Endothelial cell of umbilical vein (primary cell): ENCODE results near the gene JAKMIP1. TPM values are rescaled to one million over a fixed set of nuclear protein-coding genes. Genes with fewer than 3 reads are reported as not detected.

Experiments
- BruUV-seq: library from RNA; stranded (reverse); fragments of 400-500 nt; replicated peaks from 2 replicates; lab custom pipeline; 2021; lab: Mats Ljungman, UMichigan
- CTCF ChIA-PET: fragments of 300-600, 350-600 bp; sonication (Branson Sonifier 250); formaldehyde crosslinking; loops from one replicate; lab custom pipeline; 2021; ENCODE audit warnings: antibody characterized with exemption, inconsistent platforms; lab: Charles Lee
- POLR2A ChIA-PET: fragments of 300-600, 350-600 bp; sonication (Branson Sonifier 250); formaldehyde crosslinking; loops from one replicate; lab custom pipeline; 2021; ENCODE audit warnings: antibody characterized with exemption, inconsistent platforms; lab: Charles Lee
- DNase-seq: peaks from one replicate; pipeline ENCODE4 v3.0.0-alpha.2; 2011; ENCODE audit warnings: low read depth, low spot score
- FAIRE-seq: peaks from 2 replicates; lab custom pipeline; 2011; peaks lifted over from hg19 to GRCh38; lab: Jason Lieb, UNC
- H2AFZ ChIP-seq: 2 replicates; pipeline ENCODE4 v1.6.0; 2012; ENCODE audit warnings: low read depth, low read length, control low read depth, inconsistent platforms
- H3K27ac ChIP-seq: 2 replicates; pipeline ENCODE4 v1.5.1; 2011; ENCODE audit warnings: low read depth, mild to moderate bottlenecking, control low read depth, low read length, moderate library complexity; ENCODE audit not compliant: insufficient read depth
- H3K27me3 ChIP-seq, 2 experiments: 2 replicates each; pipeline versions ENCODE4 v1.6.0 to v1.6.1; 2011; ENCODE audit warnings: low read length in 2 of 2, mixed read lengths in 1 of 2; ENCODE audit not compliant: control insufficient read depth in 2 of 2, insufficient read depth in 2 of 2
- H3K36me3 ChIP-seq, 2 experiments: 2 replicates in 1 of 2; 3 replicates in 1 of 2; pipeline ENCODE4 v1.5.1; 2011; ENCODE audit warnings: low read length in 2 of 2, mild to moderate bottlenecking in 1 of 2, moderate library complexity in 1 of 2; ENCODE audit not compliant: control insufficient read depth in 2 of 2, insufficient read depth in 2 of 2; ENCODE audit errors: extremely low read depth in 1 of 2
- H3K4me1 ChIP-seq: 3 replicates; pipeline ENCODE4 v1.5.1; 2011; ENCODE audit warnings: mild to moderate bottlenecking, low read length; ENCODE audit not compliant: control insufficient read depth, insufficient read depth; ENCODE audit errors: extremely low read depth
- H3K4me2 ChIP-seq: 2 replicates; pipeline ENCODE4 v1.6.1; 2011; ENCODE audit warnings: low read length, control low read depth, mixed read lengths; ENCODE audit not compliant: insufficient read depth
- H3K4me3 ChIP-seq, 3 experiments: fragments of 200-600 bp in 1 of 3; sonication (generic), shearing (Covaris generic) in 1 of 3; replicated peaks in 1 of 3; 2 replicates each; pipeline ENCODE4 v1.5.1; 2011 to 2016; ENCODE audit warnings: control low read depth in 3 of 3, low read length in 3 of 3, mild to moderate bottlenecking in 2 of 3, inconsistent platforms in 1 of 3, low read depth in 1 of 3, moderate library complexity in 1 of 3; ENCODE audit not compliant: insufficient read depth in 1 of 3
- H3K79me2 ChIP-seq: 2 replicates; pipeline ENCODE4 v1.6.0; 2012; ENCODE audit warnings: low read length, inconsistent platforms; ENCODE audit not compliant: control insufficient read depth, insufficient read depth
- H3K9ac ChIP-seq: replicated peaks from 2 replicates; pipeline ENCODE3; 2011; ENCODE audit warnings: low read length, control low read depth; ENCODE audit not compliant: insufficient read depth; ENCODE audit errors: extremely low read depth
- H3K9me1 ChIP-seq: replicated peaks from 3 replicates; pipeline ENCODE4 v1.6.0; 2011; ENCODE audit warnings: mild to moderate bottlenecking, low read length; ENCODE audit not compliant: control insufficient read depth, insufficient read depth; ENCODE audit errors: extremely low read depth
- H3K9me3 ChIP-seq: replicated peaks from 2 replicates; pipeline ENCODE4 v1.5.1; 2012; ENCODE audit warnings: low read length, inconsistent platforms; ENCODE audit not compliant: control insufficient read depth, insufficient read depth
- H4K20me1 ChIP-seq: replicated peaks from 2 replicates; pipeline ENCODE3; 2011; ENCODE audit warnings: mild to moderate bottlenecking, low read length; ENCODE audit not compliant: control insufficient read depth, insufficient read depth; ENCODE audit errors: extremely low read depth
- FOS ChIP-seq: IDR thresholded peaks from 2 replicates; pipeline ENCODE4 v1.6.1; 2011; ENCODE audit warnings: mild to moderate bottlenecking, low read length, moderate library complexity, borderline replicate concordance; ENCODE audit not compliant: insufficient read depth
- GATA2 ChIP-seq: IDR thresholded peaks from 2 replicates; pipeline ENCODE4 v1.7.0; 2011; ENCODE audit warnings: low read depth, mild to moderate bottlenecking, moderate library complexity, mixed read lengths, low read length; ENCODE audit not compliant: insufficient read length, insufficient read depth
- JUN ChIP-seq: IDR thresholded peaks from 2 replicates; pipeline ENCODE4 v1.6.1; 2011; ENCODE audit warnings: borderline replicate concordance, low read depth; ENCODE audit not compliant: insufficient read length, insufficient read depth
- MAX ChIP-seq: IDR thresholded peaks from 2 replicates; pipeline ENCODE4 v1.6.1; 2011; ENCODE audit not compliant: insufficient read depth, insufficient read length
- MYC ChIP-seq: IDR thresholded peaks from one replicate; pipeline ENCODE4 v1.6.1; 2011; ENCODE audit warnings: mild to moderate bottlenecking, low read depth, low read length
- POLR2A ChIP-seq: IDR thresholded peaks from 2 replicates; pipeline ENCODE4 v1.6.1; 2012; ENCODE audit warnings: low read depth, mild to moderate bottlenecking, control low read depth, low read length
- POLR2AphosphoS5 ChIP-seq: IDR thresholded peaks from 2 replicates; pipeline ENCODE4 v1.6.1; 2012; ENCODE audit warnings: low read depth, mild to moderate bottlenecking, control low read depth, low read length, moderate library complexity; ENCODE audit not compliant: insufficient read depth
- dilution Hi-C: fragments of 300-500 bp; cut with MboI; formaldehyde crosslinking; loops from one replicate; pipeline ENCODE4 v1.15.0; 2019; ENCODE audit warnings: low sequenced_read_pairs; ENCODE audit not compliant: extremely low pct_ligation_motif_present
- intact Hi-C: fragments of 100-400 bp; cut with micrococcal nuclease; formaldehyde crosslinking; loops from one replicate; pipeline ENCODE4 v1.10.0; 2022
- polyA plus RNA-seq, 4 experiments: library from polyadenylated mRNA; depleted of rRNA in 3 of 4; stranded (reverse) in 3 of 4; unstranded in 1 of 4; fragments of >200 nt; gene quantifications; 2 replicates each; pipeline versions ENCODE4 v1.2.1 to v1.2.3, GENCODE V29; 2011 to 2012; ENCODE audit warnings: missing spikeins in 1 of 4
- total RNA-seq: library from RNA; stranded (reverse); gene quantifications from 2 replicates; pipeline ENCODE4 v1.2.3, GENCODE V29; 2021
- TF ChIP-seq, protein P1 (sequence below), 2 donors: IDR thresholded peaks; 1 replicate in 1 of 2; 2 replicates in 1 of 2; pipeline ENCODE4 v1.5.1; 2011; ENCODE audit warnings: low read length in 2 of 2, mild to moderate bottlenecking in 2 of 2, moderate library complexity in 2 of 2, control low read depth in 1 of 2, inconsistent platforms in 1 of 2, low read depth in 1 of 2; ENCODE audit not compliant: insufficient read depth in 1 of 2; ENCODE audit errors: extremely low read depth in 1 of 2

The JAKMIP1 gene
- total and polyA plus RNA-seq, 2 donors (not counting 3 experiments of a cell fraction or from before 2014, with no cell fraction given) = not detected

DNA sequence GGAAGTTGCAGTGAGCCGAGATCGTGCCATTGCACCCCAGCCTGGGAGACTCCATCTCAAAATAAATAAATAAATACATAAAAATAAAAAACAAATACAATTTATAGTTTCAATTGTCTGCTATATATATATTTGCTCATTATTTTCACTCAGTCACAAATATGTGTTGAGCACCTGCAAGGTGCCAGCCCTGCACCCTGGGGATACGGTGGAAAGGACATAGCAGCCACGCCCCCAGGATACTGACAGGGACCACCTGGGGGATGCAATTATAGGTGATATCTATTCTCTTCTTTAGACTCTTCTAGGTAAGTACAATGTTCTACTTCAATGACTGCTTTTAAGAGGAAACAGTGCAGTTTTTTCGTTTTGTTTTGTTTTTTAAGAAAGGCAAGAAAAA lies 85.0 kb downstream of the JAKMIP1 start:
- Histone ChIP-seq H3K4me3 (no peak overlapping the region), H3K4me1 (no peaks in the 10 kb centered on the region), H3K9me1 (no peaks in the 10 kb centered on the region), H3K9me3 (no peaks in the 10 kb centered on the region), H3K27ac (no peak overlapping the region), H3K79me2 (no peaks in the 10 kb centered on the region), H3K9ac (no peak overlapping the region), H2AFZ (no peak overlapping the region), H3K4me2 (no peak overlapping the region), H4K20me1 (no peaks in the 10 kb centered on the region), H3K36me3 (no peaks in the 10 kb centered on the region), H3K27me3 (no peaks in the 10 kb centered on the region)
- ChIA-PET CTCF (no interaction called here), POLR2A (no interaction called here)
- TF ChIP-seq FOS (no peak), GATA2 (no peak), JUN (no peak), MYC (no peak), POLR2A (no peak), MAX (no peak), POLR2AphosphoS5 (no peak)
- TF ChIP-seq, protein P1, sequence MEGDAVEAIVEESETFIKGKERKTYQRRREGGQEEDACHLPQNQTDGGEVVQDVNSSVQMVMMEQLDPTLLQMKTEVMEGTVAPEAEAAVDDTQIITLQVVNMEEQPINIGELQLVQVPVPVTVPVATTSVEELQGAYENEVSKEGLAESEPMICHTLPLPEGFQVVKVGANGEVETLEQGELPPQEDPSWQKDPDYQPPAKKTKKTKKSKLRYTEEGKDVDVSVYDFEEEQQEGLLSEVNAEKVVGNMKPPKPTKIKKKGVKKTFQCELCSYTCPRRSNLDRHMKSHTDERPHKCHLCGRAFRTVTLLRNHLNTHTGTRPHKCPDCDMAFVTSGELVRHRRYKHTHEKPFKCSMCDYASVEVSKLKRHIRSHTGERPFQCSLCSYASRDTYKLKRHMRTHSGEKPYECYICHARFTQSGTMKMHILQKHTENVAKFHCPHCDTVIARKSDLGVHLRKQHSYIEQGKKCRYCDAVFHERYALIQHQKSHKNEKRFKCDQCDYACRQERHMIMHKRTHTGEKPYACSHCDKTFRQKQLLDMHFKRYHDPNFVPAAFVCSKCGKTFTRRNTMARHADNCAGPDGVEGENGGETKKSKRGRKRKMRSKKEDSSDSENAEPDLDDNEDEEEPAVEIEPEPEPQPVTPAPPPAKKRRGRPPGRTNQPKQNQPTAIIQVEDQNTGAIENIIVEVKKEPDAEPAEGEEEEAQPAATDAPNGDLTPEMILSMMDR (IDR thresholded peaks at IDR 0.05; ENCODE audit: extremely low read depth in 1 of 2, insufficient read depth in 1 of 2, low read depth in 1 of 2, low read length in 2 of 2) = no peak
- intact Hi-C loops (no loop called here), dilution Hi-C loops (no loop called here)
- BruUV-seq = no TSS peak
- FAIRE-seq (no peak), DNase-seq (no peak)
